D721Med (cell line): Measurements from ENCODE around the gene PLPP3.

Experiments used
- DNase-seq: peaks from one replicate; pipeline ENCODE4 v3.0.0; 2011; ENCODE audit warnings: low spot score; ENCODE audit not compliant: insufficient read length
- FAIRE-seq: peaks from 2 replicates; lab custom pipeline; 2011; peaks lifted over from hg19 to GRCh38; lab: Jason Lieb, UNC
- TF ChIP-seq, protein P1 (sequence below): IDR thresholded peaks from 2 replicates; pipeline ENCODE4 v1.5.1; 2012; ENCODE audit warnings: mild to moderate bottlenecking, control low read depth; ENCODE audit not compliant: insufficient read depth; ENCODE audit errors: missing control alignments

The PLPP3 gene

DNA sequence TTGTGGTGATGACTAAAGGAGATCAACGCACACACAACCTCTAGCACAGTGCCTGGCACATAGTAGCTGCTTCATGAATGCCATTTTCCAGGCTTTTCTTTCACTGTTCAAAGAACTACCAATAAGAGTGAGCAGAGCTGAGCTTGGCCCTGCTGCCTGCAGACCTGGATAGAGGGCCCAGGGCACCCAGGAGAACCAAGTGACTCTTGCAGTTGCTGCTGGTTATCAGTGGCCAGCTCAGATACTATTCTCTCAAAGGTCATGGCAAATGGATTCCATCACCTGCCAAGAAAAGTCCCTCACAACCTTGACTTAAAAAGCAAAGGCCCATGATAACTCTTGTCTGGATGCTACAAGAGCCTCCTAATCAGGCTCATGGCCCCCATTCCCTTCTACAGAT lies 41.7 kb downstream of the PLPP3 start:
- FAIRE-seq (no peak), DNase-seq (no peak)
- TF ChIP-seq, protein P1, sequence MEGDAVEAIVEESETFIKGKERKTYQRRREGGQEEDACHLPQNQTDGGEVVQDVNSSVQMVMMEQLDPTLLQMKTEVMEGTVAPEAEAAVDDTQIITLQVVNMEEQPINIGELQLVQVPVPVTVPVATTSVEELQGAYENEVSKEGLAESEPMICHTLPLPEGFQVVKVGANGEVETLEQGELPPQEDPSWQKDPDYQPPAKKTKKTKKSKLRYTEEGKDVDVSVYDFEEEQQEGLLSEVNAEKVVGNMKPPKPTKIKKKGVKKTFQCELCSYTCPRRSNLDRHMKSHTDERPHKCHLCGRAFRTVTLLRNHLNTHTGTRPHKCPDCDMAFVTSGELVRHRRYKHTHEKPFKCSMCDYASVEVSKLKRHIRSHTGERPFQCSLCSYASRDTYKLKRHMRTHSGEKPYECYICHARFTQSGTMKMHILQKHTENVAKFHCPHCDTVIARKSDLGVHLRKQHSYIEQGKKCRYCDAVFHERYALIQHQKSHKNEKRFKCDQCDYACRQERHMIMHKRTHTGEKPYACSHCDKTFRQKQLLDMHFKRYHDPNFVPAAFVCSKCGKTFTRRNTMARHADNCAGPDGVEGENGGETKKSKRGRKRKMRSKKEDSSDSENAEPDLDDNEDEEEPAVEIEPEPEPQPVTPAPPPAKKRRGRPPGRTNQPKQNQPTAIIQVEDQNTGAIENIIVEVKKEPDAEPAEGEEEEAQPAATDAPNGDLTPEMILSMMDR: no peak

DNA sequence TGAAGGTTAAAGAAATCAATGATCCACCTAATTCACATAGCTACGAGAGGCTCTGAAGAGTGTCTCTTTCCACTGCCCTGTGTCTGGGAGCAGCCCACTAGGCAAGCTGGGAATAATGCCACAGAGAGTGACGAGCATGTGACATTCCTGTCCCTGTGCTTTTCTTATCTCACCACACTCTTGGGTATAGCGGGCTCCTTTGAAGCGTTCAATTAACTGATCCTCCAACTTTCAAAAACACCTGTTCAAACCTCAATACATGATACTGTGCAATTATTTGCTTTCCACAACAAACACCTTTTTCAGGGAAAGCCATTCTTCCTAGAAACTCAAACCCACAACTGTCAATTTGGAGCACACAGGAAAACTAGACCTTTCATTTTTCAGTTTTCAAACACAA lies 43.4 kb downstream of the PLPP3 start:
- TF ChIP-seq, protein P1: no peak
- DNase-seq: no peak
- FAIRE-seq: no peak

DNA sequence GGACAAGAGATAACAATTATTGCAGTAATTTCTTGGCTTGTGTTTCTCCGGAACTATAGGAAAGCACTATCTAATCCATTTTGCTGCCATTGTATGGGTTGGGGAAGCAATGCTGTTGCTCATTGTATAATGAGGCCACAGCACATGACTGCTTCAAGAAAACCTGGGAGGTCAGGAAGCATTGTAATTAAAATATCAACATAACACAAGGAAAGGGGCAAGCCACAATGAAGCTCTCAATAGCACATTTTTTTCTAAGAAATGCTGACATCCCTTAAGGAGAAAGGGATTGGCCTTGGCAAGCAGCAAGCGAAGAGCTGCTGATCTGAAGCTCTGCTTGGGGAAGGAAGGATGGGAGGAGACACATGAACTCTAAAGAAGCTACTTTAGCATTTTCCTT lies 44.0 kb downstream of the PLPP3 start:
- FAIRE-seq (no peak), DNase-seq (no peak)
- TF ChIP-seq, protein P1: no peak

DNA sequence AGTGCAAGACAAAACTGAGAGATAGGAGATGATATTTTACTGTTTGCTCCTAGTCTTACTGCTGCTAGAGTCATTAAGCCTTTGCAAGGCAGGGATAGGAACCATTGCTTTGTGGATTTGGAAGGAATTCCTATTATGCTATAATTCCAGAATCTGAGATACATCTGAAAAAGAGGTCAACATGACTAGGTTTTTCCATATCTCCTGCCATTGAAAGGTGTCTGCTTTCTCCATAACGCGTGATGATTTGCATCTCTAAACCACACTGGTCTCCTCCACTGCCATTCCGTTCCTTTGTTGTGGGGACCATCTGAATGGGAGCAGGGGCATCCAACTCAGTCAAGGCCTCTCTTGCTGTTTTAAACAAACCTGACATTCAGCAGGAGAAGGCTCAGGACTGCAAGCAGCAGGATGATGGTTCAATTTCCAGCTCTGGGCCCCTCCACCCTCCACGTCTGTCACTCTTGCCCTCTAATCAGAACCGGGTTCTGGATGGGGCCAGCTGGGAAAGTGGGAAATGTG lies 45.2 kb downstream of the PLPP3 start:
- DNase-seq: no peak
- TF ChIP-seq, protein P1: no peak
- no peak for FAIRE-seq

DNA sequence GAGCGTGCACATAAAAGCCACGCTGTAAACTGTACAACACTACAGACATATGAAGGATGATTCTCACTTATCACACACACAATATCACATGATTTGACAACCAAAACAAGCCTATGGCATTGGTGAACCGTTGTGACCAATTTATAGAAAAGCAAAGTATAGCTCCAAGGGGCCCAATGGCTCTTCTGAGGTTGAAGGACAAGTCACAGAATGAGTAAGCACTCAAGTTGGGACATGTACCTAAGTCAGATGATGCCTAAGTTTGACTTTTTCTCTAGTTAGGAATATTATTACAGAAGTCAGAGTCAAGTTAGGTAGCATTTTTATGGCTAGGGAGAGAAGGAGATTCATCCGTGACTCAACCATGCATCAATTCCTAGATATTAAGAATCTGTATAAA lies 45.7 kb downstream of the PLPP3 start:
- FAIRE-seq (no peak), DNase-seq (no peak)
- TF ChIP-seq, protein P1: no peak

DNA sequence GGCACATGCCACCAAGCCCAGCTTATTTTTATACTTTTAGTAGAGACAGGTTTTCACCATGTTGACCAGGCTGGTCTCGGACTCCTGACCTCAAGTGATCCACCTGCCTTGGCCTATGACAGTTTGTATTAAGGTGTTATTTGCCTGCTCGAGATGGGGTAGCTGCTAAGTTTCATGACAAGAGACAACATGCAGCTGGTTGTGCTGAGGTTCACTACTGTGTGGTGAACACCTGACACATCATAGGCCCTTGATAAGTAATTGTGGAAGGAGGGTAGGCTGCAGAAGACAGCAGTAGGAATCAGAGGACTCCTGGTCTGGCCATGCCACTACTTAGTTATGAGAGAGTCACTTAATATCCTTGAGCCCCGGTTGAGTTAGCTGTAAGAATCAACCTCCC lies 46.2 kb downstream of the PLPP3 start:
- FAIRE-seq (no peak), DNase-seq (no peak)
- TF ChIP-seq, protein P1: no peak

DNA sequence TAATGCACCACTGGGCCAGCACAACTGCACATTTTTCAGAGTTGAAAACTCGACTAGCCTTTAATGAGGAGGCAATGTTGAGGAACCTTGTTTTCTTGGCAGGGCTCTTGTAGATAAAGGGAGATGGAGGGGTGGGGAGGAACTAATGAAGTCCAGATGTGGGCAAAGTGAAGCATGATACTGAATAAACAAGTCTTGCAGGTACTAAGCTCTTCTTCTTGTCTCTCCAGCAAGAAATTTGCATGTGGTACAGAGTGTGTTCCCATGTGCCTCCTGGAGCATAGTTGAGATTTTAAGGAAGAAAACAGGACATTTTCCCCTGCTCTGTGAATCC lies 47.0 kb downstream of the PLPP3 start:
- DNase-seq (no peak), FAIRE-seq (no peak)
- TF ChIP-seq, protein P1: no peak
